AG10803 (cell line): ENCODE measurements around the gene BATF2.

Experiments used
- DNase-seq: peaks from one replicate; pipeline ENCODE4 v3.0.0; 2010; ENCODE audit warnings: low read depth
- H3K4me3 ChIP-seq: 2 replicates; pipeline ENCODE4 v1.5.1; 2011; ENCODE audit warnings: mild to moderate bottlenecking, low read length, control low read depth
- TF ChIP-seq, protein P1 (sequence below): conservative IDR thresholded peaks from 2 replicates; pipeline ENCODE4 v1.5.1; 2011; ENCODE audit warnings: mild to moderate bottlenecking, low read length, control low read depth, inconsistent platforms

The BATF2 gene

DNA sequence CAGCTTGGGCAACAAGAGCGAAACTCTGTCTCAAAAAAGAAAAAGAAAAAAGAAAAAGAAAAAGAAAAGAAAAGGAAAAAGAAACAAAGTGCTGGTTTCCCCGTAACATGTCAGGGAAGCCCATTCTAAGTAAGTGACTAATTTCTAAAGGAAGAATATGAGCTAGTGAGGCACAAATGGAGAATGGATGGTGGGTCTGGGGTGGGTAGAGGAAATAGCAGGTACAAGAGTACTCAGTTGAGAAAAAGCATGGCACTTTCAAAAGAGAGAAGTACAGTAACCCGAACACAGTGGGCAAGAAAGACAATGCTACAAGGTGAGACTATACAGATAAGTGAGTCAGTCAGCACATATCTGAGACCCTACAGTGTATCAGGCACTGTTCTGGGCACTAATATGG is 29.4 kb downstream of the BATF2 start:
- TF ChIP-seq, protein P1, sequence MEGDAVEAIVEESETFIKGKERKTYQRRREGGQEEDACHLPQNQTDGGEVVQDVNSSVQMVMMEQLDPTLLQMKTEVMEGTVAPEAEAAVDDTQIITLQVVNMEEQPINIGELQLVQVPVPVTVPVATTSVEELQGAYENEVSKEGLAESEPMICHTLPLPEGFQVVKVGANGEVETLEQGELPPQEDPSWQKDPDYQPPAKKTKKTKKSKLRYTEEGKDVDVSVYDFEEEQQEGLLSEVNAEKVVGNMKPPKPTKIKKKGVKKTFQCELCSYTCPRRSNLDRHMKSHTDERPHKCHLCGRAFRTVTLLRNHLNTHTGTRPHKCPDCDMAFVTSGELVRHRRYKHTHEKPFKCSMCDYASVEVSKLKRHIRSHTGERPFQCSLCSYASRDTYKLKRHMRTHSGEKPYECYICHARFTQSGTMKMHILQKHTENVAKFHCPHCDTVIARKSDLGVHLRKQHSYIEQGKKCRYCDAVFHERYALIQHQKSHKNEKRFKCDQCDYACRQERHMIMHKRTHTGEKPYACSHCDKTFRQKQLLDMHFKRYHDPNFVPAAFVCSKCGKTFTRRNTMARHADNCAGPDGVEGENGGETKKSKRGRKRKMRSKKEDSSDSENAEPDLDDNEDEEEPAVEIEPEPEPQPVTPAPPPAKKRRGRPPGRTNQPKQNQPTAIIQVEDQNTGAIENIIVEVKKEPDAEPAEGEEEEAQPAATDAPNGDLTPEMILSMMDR: no peak
- H3K4me3 ChIP-seq: no peak overlapping the region
- DNase-seq: no peak

DNA sequence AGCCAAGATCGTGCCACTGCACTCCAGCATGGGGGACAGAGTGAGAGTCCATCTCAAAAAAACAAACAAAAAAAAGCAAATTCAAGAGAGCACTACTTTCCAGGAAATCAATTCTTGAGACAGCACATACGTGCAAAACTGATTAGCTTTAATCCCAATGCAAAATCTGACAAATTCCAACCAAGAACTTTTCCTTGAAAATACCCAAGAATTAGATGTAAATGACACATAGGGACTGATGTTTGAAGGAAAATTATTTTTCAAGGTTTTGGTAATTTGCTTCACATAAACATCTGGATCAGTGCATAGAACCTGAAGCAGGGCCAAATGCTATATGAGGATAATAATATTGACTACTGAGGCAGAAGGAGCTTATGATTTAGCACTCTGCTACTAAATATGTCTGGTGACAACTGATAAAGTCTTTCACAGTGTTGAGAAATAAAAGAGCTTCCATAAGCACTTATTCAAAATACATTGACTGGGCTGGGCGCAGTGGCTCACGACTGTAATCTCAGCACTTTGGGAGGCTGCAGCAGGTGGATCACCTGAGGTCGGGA is 33.6 kb downstream of the BATF2 start:
- TF ChIP-seq, protein P1: no peak
- H3K4me3 ChIP-seq: no peak overlapping the region
- no peak for DNase-seq

DNA sequence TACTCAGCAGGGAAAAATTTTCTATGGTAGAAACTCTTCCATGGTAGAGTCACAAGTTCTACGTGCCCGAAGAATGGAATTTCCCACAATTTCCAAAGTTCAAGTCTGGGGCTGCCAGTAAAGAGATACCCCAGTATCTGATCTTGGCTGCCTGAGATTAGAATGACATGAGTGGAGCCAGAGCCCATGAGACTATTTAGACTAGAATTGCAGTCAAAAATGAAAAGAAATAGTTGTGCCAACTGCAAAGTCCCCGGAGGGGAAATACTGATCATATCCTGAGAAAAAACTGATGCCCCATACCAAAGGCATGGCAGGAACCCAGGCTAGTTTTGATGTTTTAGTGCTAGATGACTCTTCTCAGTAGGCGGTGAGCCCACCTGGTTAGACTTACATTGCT is 36.1 kb downstream of the BATF2 start:
- no peak overlapping the region for H3K4me3 ChIP-seq
- no peak for DNase-seq
- TF ChIP-seq, protein P1: no peak

DNA sequence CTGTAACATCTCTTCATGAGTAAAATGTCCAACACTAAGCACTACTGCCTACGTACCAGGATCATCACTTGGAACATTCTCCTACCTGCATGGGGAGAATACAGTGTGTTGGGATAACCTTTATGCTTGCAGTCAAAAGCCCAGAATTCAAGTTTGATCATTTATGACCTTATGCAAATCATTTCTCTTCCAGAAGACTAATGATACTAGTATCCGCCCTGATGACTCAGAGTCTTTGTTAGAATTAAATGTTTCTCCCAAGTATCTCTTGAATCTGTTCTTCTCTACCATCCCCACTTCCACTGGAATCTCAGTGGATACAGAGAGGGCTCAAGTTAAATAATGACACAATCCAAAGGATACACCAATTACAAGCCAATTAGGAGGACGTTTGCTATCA is 37.3 kb downstream of the BATF2 start:
- no peak overlapping the region for H3K4me3 ChIP-seq
- TF ChIP-seq, protein P1: no peak
- no peak for DNase-seq

DNA sequence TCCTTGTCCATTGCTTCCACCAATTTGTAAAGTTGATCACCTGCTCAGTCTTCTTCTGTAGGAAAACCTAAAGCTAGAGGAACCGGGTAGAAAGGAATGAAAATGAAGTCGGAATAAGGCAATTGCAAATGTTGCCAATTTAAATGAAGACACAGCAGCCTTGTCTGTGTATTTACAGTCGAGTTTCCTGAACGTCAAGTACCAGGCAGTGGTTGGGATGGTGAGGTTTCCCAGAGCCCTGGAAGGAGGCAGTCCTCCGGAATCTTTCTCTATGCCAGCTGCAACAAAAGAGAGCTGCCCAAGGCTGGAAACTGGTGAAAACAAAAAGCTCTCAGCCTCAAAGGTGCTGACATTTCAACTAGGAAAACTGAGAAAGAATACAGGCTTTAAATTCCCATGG is 42.6 kb downstream of the BATF2 start:
- TF ChIP-seq, protein P1: no peak
- DNase-seq: no peak
- no peak overlapping the region for H3K4me3 ChIP-seq

DNA sequence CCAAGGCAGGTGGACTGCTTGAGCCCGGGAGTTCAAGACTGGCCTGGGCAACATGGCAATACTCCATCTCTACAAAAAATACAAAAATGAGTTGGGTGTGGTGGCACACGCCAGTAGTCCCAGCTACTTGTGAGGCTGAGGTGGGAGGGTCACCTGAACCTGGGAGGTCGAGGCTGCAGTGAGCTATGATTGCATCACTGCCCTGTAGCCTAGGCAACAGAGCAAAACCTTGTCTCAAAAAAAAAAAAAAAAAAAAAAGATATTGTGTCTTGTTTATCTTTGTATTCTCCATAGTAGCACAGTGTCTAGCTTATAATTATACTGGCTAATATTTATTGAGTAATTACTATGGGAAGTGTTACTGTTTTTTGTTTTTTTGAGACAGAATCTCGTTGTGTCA is 45.2 kb downstream of the BATF2 start:
- no peak overlapping the region for H3K4me3 ChIP-seq
- no peak for DNase-seq
- TF ChIP-seq, protein P1: no peak

DNA sequence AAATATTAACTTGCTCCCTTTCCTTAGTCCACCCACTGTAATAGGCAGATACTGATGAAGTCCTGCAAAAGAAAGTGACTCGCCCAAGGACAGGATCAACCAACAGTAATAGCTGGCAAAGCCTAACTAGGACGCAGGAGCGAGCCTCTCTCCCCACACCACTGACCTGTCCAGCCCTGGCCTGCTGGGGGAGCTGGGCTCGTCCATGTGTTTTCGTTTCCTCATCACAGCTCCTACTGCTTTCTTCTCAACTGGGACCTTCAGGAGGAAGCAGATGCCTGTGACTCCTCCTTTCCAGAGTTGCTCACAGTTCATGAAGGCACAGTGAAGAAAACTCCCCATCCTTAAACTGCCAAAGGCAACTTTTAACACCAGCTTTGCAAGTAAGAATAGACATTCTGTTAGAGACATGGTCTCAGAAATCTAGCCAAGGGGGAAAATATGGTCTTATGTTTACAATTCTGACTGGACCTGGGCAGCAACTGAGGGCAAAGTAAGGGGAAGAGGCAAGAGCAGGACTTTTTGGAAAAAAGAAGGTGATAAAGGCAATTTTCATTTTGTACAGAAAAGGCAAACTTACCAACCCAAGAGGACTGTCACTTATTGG is 49.5 kb downstream of the BATF2 start:
- H3K4me3 ChIP-seq: no peak overlapping the region
- no peak for DNase-seq
- TF ChIP-seq, protein P1: 0 out of 2 replicates have a peak, but pooled peaks have one; percentile 5
